Measurements from ENCODE around the gene BNIP5. TPM values are rescaled to one million over a fixed set of nuclear protein-coding genes. Genes with fewer than 3 reads are reported as not detected.
A peak's percentile ranks its signal among the peaks of the same experiment; 100 is the strongest.

BNIP5 gene
- total RNA-seq, 2 donors from 2014 or later, result not detected

- peak overlapping the region in 1 of 2 donors; percentile 49 for H3K27ac ChIP-seq
- no peak for TF ChIP-seq CTCF (IDR thresholded peaks at IDR 0.05)
- H3K9me3 ChIP-seq, result no peaks in the 10 kb centered on the region
- no peak for DNase-seq (ENCODE audit: low spot score)
- H3K36me3 ChIP-seq, result no peaks in the 10 kb centered on the region
- H3K27me3 ChIP-seq, result peaks cover 0 to 6% of the 10 kb centered on the region in 2 donors
- H3K4me1 ChIP-seq, result peaks cover 0 to 23% of the 10 kb centered on the region in 2 donors
- no peak overlapping the region for H3K4me3 ChIP-seq
Observed at GRCh38 chr6:36335465-36336207, 1.1 kb downstream of the BNIP5 start.

GRCh38 chr6:36334832-36335459 is 1.7 kb downstream of the BNIP5 start:
- H3K27ac ChIP-seq, result peak overlapping the region; percentile 13 to 49
- no peak for TF ChIP-seq CTCF (IDR thresholded peaks at IDR 0.05)
- H3K27me3 ChIP-seq, result peaks cover 0 to 6% of the 10 kb centered on the region in 2 donors

GRCh38 chr6:36333931-36334725 is 2.6 kb downstream of the BNIP5 start:
- H3K27me3 ChIP-seq, result peaks cover 0 to 6% of the 10 kb centered on the region in 2 donors
- DNase-seq (ENCODE audit: low spot score), result no peak
- peaks cover 0 to 19% of the 10 kb centered on the region in 2 donors for H3K4me1 ChIP-seq
- H3K4me3 ChIP-seq, result peak overlapping the region in 1 of 2 donors; percentile 8
- H3K27ac ChIP-seq, result peak overlapping the region; percentile 13 to 49
- H3K36me3 ChIP-seq, result no peaks in the 10 kb centered on the region
- no peaks in the 10 kb centered on the region for H3K9me3 ChIP-seq
- TF ChIP-seq CTCF (IDR thresholded peaks at IDR 0.05), result no peak

More at GRCh38 chr6:36334832-36335459, 1.7 kb downstream of the BNIP5 start:
- no peaks in the 10 kb centered on the region for H3K9me3 ChIP-seq
- H3K4me3 ChIP-seq, result no peak overlapping the region
- DNase-seq (ENCODE audit: low spot score), result no peak
- no peaks in the 10 kb centered on the region for H3K36me3 ChIP-seq
- H3K4me1 ChIP-seq, result peaks cover 0 to 19% of the 10 kb centered on the region in 2 donors

GRCh38 chr6:36333171-36333895 is 3.4 kb downstream of the BNIP5 start:
- DNase-seq (ENCODE audit: low spot score), result no peak
- H3K27ac ChIP-seq, result no peak overlapping the region
- no peaks in the 10 kb centered on the region for H3K9me3 ChIP-seq
- H3K4me3 ChIP-seq, result no peak overlapping the region
- peaks cover 0 to 6% of the 10 kb centered on the region in 2 donors for H3K27me3 ChIP-seq
- H3K4me1 ChIP-seq, result peaks cover 0 to 19% of the 10 kb centered on the region in 2 donors
- H3K36me3 ChIP-seq, result no peaks in the 10 kb centered on the region
- no peak for TF ChIP-seq CTCF (IDR thresholded peaks at IDR 0.05)

GRCh38 chr6:36331381-36331780 is 5.3 kb downstream of the BNIP5 start:
- Histone ChIP-seq H3K9me3 (no peaks in the 10 kb centered on the region), H3K4me3 (no peak overlapping the region), H3K27ac (no peak overlapping the region), H3K27me3 (peaks cover 0 to 6% of the 10 kb centered on the region in 2 donors), H3K36me3 (no peaks in the 10 kb centered on the region), H3K4me1 (peaks cover 0 to 19% of the 10 kb centered on the region in 2 donors)
- DNase-seq (ENCODE audit: low spot score), result no peak
- TF ChIP-seq CTCF (IDR thresholded peaks at IDR 0.05), result no peak
